Tibial nerve (tissue), 4 donors: Measurements from ENCODE around the gene SLC12A7. TPM values are rescaled to one million over a fixed set of nuclear protein-coding genes. Genes with fewer than 3 reads are reported as not detected.

Source experiments
- DNase-seq, 2 donors: peaks; one replicate each; pipeline ENCODE4 v3.0.0-alpha.2; 2019; ENCODE audit warnings: low spot score in 2 of 2
- H3K27ac ChIP-seq, 4 donors: fragments of 200-600 bp; sonication (generic) in 3 of 4; one replicate each; pipeline ENCODE4 v1.5.1; 2017 to 2019; ENCODE audit warnings: mild to moderate bottlenecking in 1 of 4
- H3K27me3 ChIP-seq, 2 donors: fragments of 200-600 bp; sonication (generic) in 1 of 2; one replicate each; pipeline versions ENCODE4 v1.5.1 to v1.6.0; 2017 to 2019
- H3K36me3 ChIP-seq, 3 donors: fragments of 200-600 bp; sonication (generic); one replicate each; pipeline ENCODE4 v1.5.1; 2018 to 2019
- H3K4me1 ChIP-seq, 4 donors: fragments of 200-600 bp; sonication (generic) in 3 of 4; one replicate each; pipeline ENCODE4 v1.5.1; 2017 to 2019
- H3K4me3 ChIP-seq, 4 donors: fragments of 200-600 bp; sonication (generic) in 3 of 4; one replicate each; pipeline ENCODE4 v1.5.1; 2017 to 2019; ENCODE audit warnings: mild to moderate bottlenecking in 1 of 4, moderate library complexity in 1 of 4
- H3K9me3 ChIP-seq, 4 donors: fragments of 200-600 bp; sonication (generic) in 3 of 4; one replicate each; pipeline ENCODE4 v1.5.1; 2017 to 2019
- CTCF ChIP-seq, 5 experiments: fragments of 200-600 bp in 3 of 5; fragments of 450-650 bp in 2 of 5; sonication (generic) in 3 of 5; IDR thresholded peaks; one replicate each; pipeline ENCODE4 v1.5.1; 2016 to 2019; ENCODE audit warnings: antibody characterized with exemption in 5 of 5, mild to moderate bottlenecking in 3 of 5, moderate library complexity in 2 of 5
- EP300 ChIP-seq, 2 donors: sonication (generic); formaldehyde crosslinking; IDR thresholded peaks; one replicate each; pipeline ENCODE4 v1.6.1; 2017; ENCODE audit warnings: antibody characterized with exemption in 2 of 2, mild to moderate bottlenecking in 1 of 2
- POLR2A ChIP-seq, 2 donors: fragments of 450-650 bp; IDR thresholded peaks; one replicate each; pipeline ENCODE4 v1.6.1; 2017; ENCODE audit warnings: antibody characterized with exemption in 2 of 2, mild to moderate bottlenecking in 2 of 2, moderate library complexity in 2 of 2
- WGBS, 2 donors: methylation state at CpG; one replicate each; pipeline ENCODE4 v1.1.5; 2018; 5-methylcytosine and 5-hydroxymethylcytosine counted together
- total RNA-seq, 4 donors: library from RNA; depleted of rRNA; stranded (reverse); fragments of >200 nt; gene quantifications; one replicate each; pipeline ENCODE4 v1.1.0, GENCODE V29; 2016

The SLC12A7 gene
- total RNA-seq, 4 donors from 2014 or later, result 11.4 to 39.3 (median 18.8) TPM

- Histone ChIP-seq H3K27me3 (no peaks in the 10 kb centered on the region), H3K4me1 (peaks cover 0 to 5% (median 0%) of the 10 kb centered on the region in 4 donors), H3K36me3 (no peaks in the 10 kb centered on the region), H3K27ac (no peak overlapping the region), H3K4me3 (no peak overlapping the region), H3K9me3 (no peaks in the 10 kb centered on the region)
- TF ChIP-seq EP300 (IDR thresholded peaks at IDR 0.05) (no peak), CTCF (IDR thresholded peaks at IDR 0.05) (no peak), POLR2A (IDR thresholded peaks at IDR 0.05) (no peak)
- 76 to 82% methylated on average over 34 to 36 of the region's 37 CpGs for WGBS, 2 donors
- DNase-seq, result no peak
These were observed 92.6 kb downstream of the SLC12A7 start for GRCh38 chr5:1019001-1019905.

GRCh38 chr5:1018596-1018995 is 93.3 kb downstream of the SLC12A7 start:
- Histone ChIP-seq H3K9me3 (no peaks in the 10 kb centered on the region), H3K27ac (no peak overlapping the region), H3K36me3 (no peaks in the 10 kb centered on the region), H3K4me1 (peaks cover 0 to 5% (median 0%) of the 10 kb centered on the region in 4 donors), H3K4me3 (no peak overlapping the region), H3K27me3 (no peaks in the 10 kb centered on the region)
- no peak for DNase-seq
- TF ChIP-seq CTCF (IDR thresholded peaks at IDR 0.05) (no peak), EP300 (IDR thresholded peaks at IDR 0.05) (no peak), POLR2A (IDR thresholded peaks at IDR 0.05) (no peak)
- 89 to 96% methylated on average over 8 to 9 of the region's 9 CpGs for WGBS, 2 donors

GRCh38 chr5:1017691-1018455 is 94.0 kb downstream of the SLC12A7 start:
- H3K4me3 ChIP-seq, result no peak overlapping the region
- H3K27ac ChIP-seq, result no peak overlapping the region
- H3K9me3 ChIP-seq, result no peaks in the 10 kb centered on the region
- no peaks in the 10 kb centered on the region for H3K36me3 ChIP-seq
- TF ChIP-seq CTCF (IDR thresholded peaks at IDR 0.05), result no peak
- WGBS, 2 donors, result 91 to 97% methylated on average over 16 to 19 of the region's 19 CpGs
- no peak for DNase-seq
- H3K27me3 ChIP-seq, result no peaks in the 10 kb centered on the region
- H3K4me1 ChIP-seq, result peaks cover 0 to 5% (median 0%) of the 10 kb centered on the region in 4 donors

GRCh38 chr5:1017056-1017455 is 94.8 kb downstream of the SLC12A7 start:
- Histone ChIP-seq H3K9me3 (no peaks in the 10 kb centered on the region), H3K4me1 (peaks cover 0 to 5% (median 0%) of the 10 kb centered on the region in 4 donors), H3K27ac (no peak overlapping the region), H3K27me3 (peaks cover 0 to 6% of the 10 kb centered on the region in 2 donors), H3K36me3 (no peaks in the 10 kb centered on the region), H3K4me3 (no peak overlapping the region)
- TF ChIP-seq CTCF (IDR thresholded peaks at IDR 0.05), result no peak
- no peak for TF ChIP-seq EP300 (IDR thresholded peaks at IDR 0.05)
- no peak for TF ChIP-seq POLR2A (IDR thresholded peaks at IDR 0.05)
- 79 to 81% methylated on average over 7 to 11 of the region's 12 CpGs for WGBS, 2 donors
- DNase-seq, result no peak

- no peak overlapping the region for H3K4me3 ChIP-seq
These were observed 95.4 kb downstream of the SLC12A7 start for GRCh38 chr5:1016476-1016875.

More at GRCh38 chr5:1016476-1016875, 95.4 kb downstream of the SLC12A7 start:
- TF ChIP-seq EP300 (IDR thresholded peaks at IDR 0.05), result no peak
- no peak for TF ChIP-seq POLR2A (IDR thresholded peaks at IDR 0.05)
- TF ChIP-seq CTCF (IDR thresholded peaks at IDR 0.05), result no peak
- Histone ChIP-seq H3K27me3 (peaks cover 0 to 11% of the 10 kb centered on the region in 2 donors), H3K4me1 (peaks cover 0 to 5% (median 0%) of the 10 kb centered on the region in 4 donors), H3K36me3 (no peaks in the 10 kb centered on the region), H3K9me3 (no peaks in the 10 kb centered on the region), H3K27ac (no peak overlapping the region)
- no peak for DNase-seq
- 64 to 67% methylated on average over 16 of the region's 16 CpGs for WGBS, 2 donors
